Stimulated activated CD4-positive, alpha-beta T cell treated with anti-CD3 and anti-CD28 coated beads, TNF-alpha, amount 100 ng/mL, for 48 hours (primary cell): ENCODE data around the gene PYGB.
"Not testable (repeated sequence)": the region's sequence is repeated elsewhere in the genome, so short reads cannot be mapped to it uniquely, and the experiment has no call there.

Experiments used
- DNase-seq, 3 donors: peaks; one replicate each; pipeline ENCODE4 v3.0.0-alpha.2; 2020; ENCODE audit warnings: low read depth in 3 of 3

PYGB gene

GRCh38 chr20:25249198-25249931, 1.5 kb downstream of the PYGB start:
- DNase-seq = no peak

- DNase-seq = no peak
These were observed 2.6 kb downstream of the PYGB start for GRCh38 chr20:25250508-25250907.

GRCh38 chr20:25251019-25251418, 3.1 kb downstream of the PYGB start:
- DNase-seq = no peak

GRCh38 chr20:25251558-25251957, 3.7 kb downstream of the PYGB start:
- no peak for DNase-seq

GRCh38 chr20:25252230-25252651, 4.4 kb downstream of the PYGB start:
- DNase-seq = no peak

GRCh38 chr20:25252686-25253421, 5.0 kb downstream of the PYGB start:
- no peak for DNase-seq

GRCh38 chr20:25253606-25254275, 5.9 kb downstream of the PYGB start:
- no peak for DNase-seq

GRCh38 chr20:25254571-25254970, 6.7 kb downstream of the PYGB start:
- DNase-seq = no peak

- no peak for DNase-seq
These were observed 7.2 kb downstream of the PYGB start for GRCh38 chr20:25254986-25255680.

- DNase-seq = no peak
These were observed 8.5 kb downstream of the PYGB start for GRCh38 chr20:25256226-25256859.

- no peak for DNase-seq
These were observed 9.2 kb downstream of the PYGB start for GRCh38 chr20:25257130-25257529.

- DNase-seq = no peak
These were observed 10.0 kb downstream of the PYGB start for GRCh38 chr20:25257756-25258475.

GRCh38 chr20:25258476-25258805, 10.6 kb downstream of the PYGB start:
- no peak for DNase-seq

GRCh38 chr20:25258828-25259227, 10.9 kb downstream of the PYGB start:
- DNase-seq = no peak

GRCh38 chr20:25259358-25259757, 11.5 kb downstream of the PYGB start:
- DNase-seq = no peak

- no peak for DNase-seq
These were observed 11.9 kb downstream of the PYGB start for GRCh38 chr20:25259788-25260254.

GRCh38 chr20:25260770-25261437, 13.0 kb downstream of the PYGB start:
- not testable (repeated sequence) for DNase-seq

GRCh38 chr20:25269057-25269832, 21.4 kb downstream of the PYGB start:
- no peak for DNase-seq

- DNase-seq = no peak
These were observed 21.9 kb downstream of the PYGB start for GRCh38 chr20:25269833-25270170.

- no peak for DNase-seq
These were observed 23.0 kb downstream of the PYGB start for GRCh38 chr20:25270829-25271251.
